ENCODE results near the gene FAM83D. TPM values are rescaled to one million over a fixed set of nuclear protein-coding genes. Genes with fewer than 3 reads are reported as not detected.

FAM83D gene
- total RNA-seq, 3 donors from 2014 or later (not counting 1 experiment from before 2014, with no cell fraction given): 1.1 to 2.7 (median 2.1) TPM

GRCh38 chr20:38896009-38896594 is 30.1 kb upstream of the FAM83D start:
- H3K27ac Mint-ChIP-seq: peak overlapping the region; percentile 20 to 21
- Histone ChIP-seq H3K27ac (ENCODE audit: low read length) (no peak overlapping the region), H3K36me3 (ENCODE audit: control insufficient read depth, insufficient read depth, low read length) (peaks cover 34% of the 10 kb centered on the region), H3K9me3 (ENCODE audit: control insufficient read depth, insufficient read depth, low read length) (no peaks in the 10 kb centered on the region), H3K27me3 (ENCODE audit: control insufficient read depth, insufficient read depth, low read length) (no peaks in the 10 kb centered on the region), H3K4me3 (ENCODE audit: low read length) (no peak overlapping the region), H3K4me1 (ENCODE audit: control insufficient read depth, insufficient read depth, low read length) (peaks cover 28% of the 10 kb centered on the region)
- no peaks in the 10 kb centered on the region for H3K36me3 Mint-ChIP-seq
- no peak for TF ChIP-seq CTCF (IDR thresholded peaks at IDR 0.05)
- no peaks in the 10 kb centered on the region for H3K9me3 Mint-ChIP-seq
- no peak for ATAC-seq
- no peak overlapping the region for H3K4me3 Mint-ChIP-seq
- intact Hi-C loops (cut with micrococcal nuclease): no loop called here
- no peaks in the 10 kb centered on the region for H3K27me3 Mint-ChIP-seq (ENCODE audit: low read depth in 2 of 2)
- DNase-seq: no peak
- H3K4me1 Mint-ChIP-seq: peaks cover 28% of the 10 kb centered on the region in 2 donors

- Histone ChIP-seq H3K4me1 (ENCODE audit: control insufficient read depth, insufficient read depth, low read length) (peaks cover 25% of the 10 kb centered on the region), H3K27ac (ENCODE audit: low read length) (no peak overlapping the region), H3K4me3 (ENCODE audit: low read length) (no peak overlapping the region), H3K27me3 (ENCODE audit: control insufficient read depth, insufficient read depth, low read length) (no peaks in the 10 kb centered on the region), H3K9me3 (ENCODE audit: control insufficient read depth, insufficient read depth, low read length) (no peaks in the 10 kb centered on the region), H3K36me3 (ENCODE audit: control insufficient read depth, insufficient read depth, low read length) (peaks cover 44% of the 10 kb centered on the region)
- TF ChIP-seq CTCF (IDR thresholded peaks at IDR 0.05): no peak
- ATAC-seq: no peak
- no peak for DNase-seq
- peaks cover 5% of the 10 kb centered on the region for H3K36me3 Mint-ChIP-seq
- 95% methylated on average over 4 of the region's 4 CpGs for WGBS (ENCODE audit: insufficient coverage)
- no peaks in the 10 kb centered on the region for H3K9me3 Mint-ChIP-seq
- H3K27me3 Mint-ChIP-seq (ENCODE audit: low read depth in 2 of 2): no peaks in the 10 kb centered on the region
- intact Hi-C loops (cut with micrococcal nuclease): no loop called here
- no peak overlapping the region for H3K27ac Mint-ChIP-seq
- no peak overlapping the region for H3K4me3 Mint-ChIP-seq
- H3K4me1 Mint-ChIP-seq: peaks cover 26% of the 10 kb centered on the region in 2 donors
These were observed 28.9 kb upstream of the FAM83D start for GRCh38 chr20:38897267-38897666.

- no peak for TF ChIP-seq CTCF (IDR thresholded peaks at IDR 0.05)
- Histone ChIP-seq H3K4me1 (ENCODE audit: control insufficient read depth, insufficient read depth, low read length) (no peaks in the 10 kb centered on the region), H3K4me3 (ENCODE audit: low read length) (no peak overlapping the region), H3K36me3 (ENCODE audit: control insufficient read depth, insufficient read depth, low read length) (peaks cover 71% of the 10 kb centered on the region), H3K27ac (ENCODE audit: low read length) (no peak overlapping the region), H3K9me3 (ENCODE audit: control insufficient read depth, insufficient read depth, low read length) (peaks cover 3% of the 10 kb centered on the region), H3K27me3 (ENCODE audit: control insufficient read depth, insufficient read depth, low read length) (no peaks in the 10 kb centered on the region)
- no peak overlapping the region for H3K4me3 Mint-ChIP-seq
- H3K4me1 Mint-ChIP-seq: peaks cover 0 to 18% of the 10 kb centered on the region in 2 donors
- H3K27ac Mint-ChIP-seq: no peak overlapping the region
- intact Hi-C loops (cut with micrococcal nuclease): no loop called here
- H3K27me3 Mint-ChIP-seq (ENCODE audit: low read depth in 2 of 2): no peaks in the 10 kb centered on the region
- ATAC-seq (peak in 1 of 3 donors; percentile 22), DNase-seq (no peak)
- peaks cover 0 to 3% of the 10 kb centered on the region in 2 donors for H3K9me3 Mint-ChIP-seq
- H3K36me3 Mint-ChIP-seq: peaks cover 28% of the 10 kb centered on the region
- 99% methylated on average over 13 of the region's 13 CpGs for WGBS (ENCODE audit: insufficient coverage)
These were observed 25.6 kb upstream of the FAM83D start for GRCh38 chr20:38900606-38901005.

GRCh38 chr20:38902601-38903000 is 23.6 kb upstream of the FAM83D start:
- TF ChIP-seq CTCF (IDR thresholded peaks at IDR 0.05): no peak
- intact Hi-C loops (cut with micrococcal nuclease): no loop called here
- H3K27ac Mint-ChIP-seq: no peak overlapping the region
- H3K36me3 Mint-ChIP-seq: peaks cover 31% of the 10 kb centered on the region
- WGBS (ENCODE audit: insufficient coverage): 98% methylated on average over 8 of the region's 8 CpGs
- H3K4me3 Mint-ChIP-seq: no peak overlapping the region
- peaks cover 0 to 3% of the 10 kb centered on the region in 2 donors for H3K9me3 Mint-ChIP-seq
- no peaks in the 10 kb centered on the region for H3K27me3 Mint-ChIP-seq (ENCODE audit: low read depth in 2 of 2)
- no peaks in the 10 kb centered on the region for H3K27me3 ChIP-seq (ENCODE audit: control insufficient read depth, insufficient read depth, low read length)
- ATAC-seq (no peak), DNase-seq (no peak)
- no peaks in the 10 kb centered on the region for H3K4me1 ChIP-seq (ENCODE audit: control insufficient read depth, insufficient read depth, low read length)
- no peak overlapping the region for H3K4me3 ChIP-seq (ENCODE audit: low read length)
- H3K9me3 ChIP-seq (ENCODE audit: control insufficient read depth, insufficient read depth, low read length): peaks cover 3% of the 10 kb centered on the region
- H3K4me1 Mint-ChIP-seq: peaks cover 0 to 22% of the 10 kb centered on the region in 2 donors
- H3K27ac ChIP-seq (ENCODE audit: low read length): no peak overlapping the region
- H3K36me3 ChIP-seq (ENCODE audit: control insufficient read depth, insufficient read depth, low read length): peaks cover 81% of the 10 kb centered on the region
